Epithelial cell of esophagus (primary cell): ENCODE results near the gene PLD3.

Experiments
- DNase-seq: peaks from one replicate; pipeline ENCODE4 v3.0.0; 2010; ENCODE audit warnings: low read depth
- H3K4me3 ChIP-seq: 2 replicates; pipeline ENCODE4 v1.5.1; 2011; ENCODE audit warnings: mild to moderate bottlenecking, low read length, control low read depth
- TF ChIP-seq, protein P1 (sequence below): IDR thresholded peaks from 2 replicates; pipeline ENCODE4 v1.5.1; 2011; ENCODE audit warnings: low read depth, mild to moderate bottlenecking, low read length, control low read depth, inconsistent platforms; ENCODE audit not compliant: insufficient read depth; ENCODE audit errors: missing control alignments

The PLD3 gene

GRCh38 chr19:40348125-40348913 lies at the start of gene PLD3, which contains the start of gene C19orf47:
Gene PLD3, plus strand, starts transcription at chr19:40348695. Its CDS starts 17,789 bp downstream, at chr19:40366484.
Gene C19orf47, minus strand, starts transcription at chr19:40348397. Its CDS starts 6,540 bp downstream, at chr19:40341857.
- TF ChIP-seq, protein P1, sequence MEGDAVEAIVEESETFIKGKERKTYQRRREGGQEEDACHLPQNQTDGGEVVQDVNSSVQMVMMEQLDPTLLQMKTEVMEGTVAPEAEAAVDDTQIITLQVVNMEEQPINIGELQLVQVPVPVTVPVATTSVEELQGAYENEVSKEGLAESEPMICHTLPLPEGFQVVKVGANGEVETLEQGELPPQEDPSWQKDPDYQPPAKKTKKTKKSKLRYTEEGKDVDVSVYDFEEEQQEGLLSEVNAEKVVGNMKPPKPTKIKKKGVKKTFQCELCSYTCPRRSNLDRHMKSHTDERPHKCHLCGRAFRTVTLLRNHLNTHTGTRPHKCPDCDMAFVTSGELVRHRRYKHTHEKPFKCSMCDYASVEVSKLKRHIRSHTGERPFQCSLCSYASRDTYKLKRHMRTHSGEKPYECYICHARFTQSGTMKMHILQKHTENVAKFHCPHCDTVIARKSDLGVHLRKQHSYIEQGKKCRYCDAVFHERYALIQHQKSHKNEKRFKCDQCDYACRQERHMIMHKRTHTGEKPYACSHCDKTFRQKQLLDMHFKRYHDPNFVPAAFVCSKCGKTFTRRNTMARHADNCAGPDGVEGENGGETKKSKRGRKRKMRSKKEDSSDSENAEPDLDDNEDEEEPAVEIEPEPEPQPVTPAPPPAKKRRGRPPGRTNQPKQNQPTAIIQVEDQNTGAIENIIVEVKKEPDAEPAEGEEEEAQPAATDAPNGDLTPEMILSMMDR = no peak
- peak within 1 kb of the TSS; percentile 86 for H3K4me3 ChIP-seq
- DNase-seq = peak; percentile 100

GRCh38 chr19:40300668-40301067 lies 47.8 kb upstream of the PLD3 start:
- DNase-seq = no peak
- H3K4me3 ChIP-seq = no peak overlapping the region
- TF ChIP-seq, protein P1 = no peak

DNA sequence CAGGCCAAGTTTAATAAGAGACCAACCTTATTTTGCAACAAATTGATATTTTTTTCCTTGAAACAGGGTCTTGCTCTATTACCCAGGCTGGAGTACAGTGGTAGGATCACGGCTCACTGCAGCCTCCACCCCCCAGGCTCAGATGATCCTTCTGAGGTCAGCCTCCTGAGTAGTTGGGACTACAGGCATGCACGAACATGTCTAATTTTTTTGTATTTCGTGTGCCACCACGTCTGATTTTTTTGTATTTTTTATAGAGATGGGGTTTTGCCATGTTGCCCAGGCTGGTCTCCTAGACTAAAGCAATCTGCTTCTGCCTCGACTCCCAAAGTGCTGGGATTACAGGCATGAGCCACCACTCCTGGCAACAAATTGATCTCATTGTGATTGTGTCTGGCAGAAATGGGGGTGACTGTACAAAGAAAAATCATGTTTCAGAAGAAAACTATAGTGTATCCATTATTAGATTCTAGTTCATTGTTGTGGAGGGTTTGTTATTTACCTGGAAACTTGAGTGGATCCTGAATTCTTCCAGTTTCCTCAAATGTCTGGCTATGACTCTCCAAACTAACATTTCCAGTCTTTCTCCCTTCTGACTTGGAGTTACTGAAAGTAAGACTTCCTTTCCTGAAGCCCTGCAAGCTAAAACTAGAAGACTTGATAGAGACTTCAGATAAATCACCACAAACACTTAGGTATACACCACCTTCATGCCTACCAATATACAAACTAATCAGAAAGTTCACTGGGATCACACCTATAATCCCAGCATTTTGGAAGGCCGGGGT lies 46.1 kb upstream of the PLD3 start:
- peak; percentile 85 for DNase-seq
- H3K4me3 ChIP-seq = no peak overlapping the region
- TF ChIP-seq, protein P1 = no peak

DNA sequence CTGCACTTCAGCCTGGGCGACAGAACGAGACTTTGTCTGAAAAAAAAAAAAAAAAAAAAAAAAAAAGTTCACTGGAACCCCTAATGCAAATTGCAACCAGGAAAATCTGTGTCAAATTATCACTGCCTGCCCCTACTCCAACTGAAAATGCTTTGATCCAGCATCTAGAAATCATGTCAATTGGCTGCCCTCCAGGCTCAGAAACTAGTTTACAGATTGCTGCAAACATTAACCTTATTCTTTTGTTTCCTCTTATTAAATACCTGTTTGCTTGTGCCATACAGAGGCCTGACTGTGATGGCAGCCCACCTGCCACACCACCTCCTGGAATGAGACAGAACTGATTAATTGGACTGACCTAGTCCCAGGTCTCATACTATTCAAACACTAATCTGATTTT lies 44.7 kb upstream of the PLD3 start:
- H3K4me3 ChIP-seq = no peak overlapping the region
- DNase-seq = no peak
- TF ChIP-seq, protein P1 = no peak

GRCh38 chr19:40304306-40304705 lies 44.2 kb upstream of the PLD3 start:
- TF ChIP-seq, protein P1 = no peak
- DNase-seq = no peak
- no peak overlapping the region for H3K4me3 ChIP-seq

GRCh38 chr19:40305403-40305802 lies 43.1 kb upstream of the PLD3 start:
- peak; percentile 91 for DNase-seq
- TF ChIP-seq, protein P1 = peak; percentile 75
- no peak overlapping the region for H3K4me3 ChIP-seq
